SK-N-SH (cell line): Measurements from ENCODE around the gene LINGO4. TPM values are rescaled to one million over a fixed set of nuclear protein-coding genes. Genes with fewer than 3 reads are reported as not detected.

ENCODE experiments used
- CTCF ChIA-PET: fragments of 300-600, 350-600 bp; formaldehyde crosslinking; extraction: SDS; loops from one replicate; lab custom pipeline; 2021; lab: Yijun Ruan, JAX
- POLR2A ChIA-PET: fragments of 350-600 bp; sonication (Branson Sonifier 250); formaldehyde crosslinking; extraction: SDS; loops from one replicate; lab custom pipeline; 2020; ENCODE audit warnings: antibody characterized with exemption, inconsistent platforms; lab: Yijun Ruan, JAX
- DNase-seq: peaks from one replicate; pipeline ENCODE4 v3.0.0; 2012
- H2AFZ ChIP-seq: fragments of 200-600 bp; sonication (generic); 2 replicates; pipeline ENCODE4 v1.8.1; 2016; ENCODE audit warnings: antibody characterized with exemption, mild to moderate bottlenecking, low read depth
- H3F3A ChIP-seq: fragments of 200-600 bp; sonication (generic); replicated peaks from 2 replicates; pipeline ENCODE3; 2016; ENCODE audit warnings: antibody characterized with exemption, mild to moderate bottlenecking; ENCODE audit not compliant: insufficient read depth
- H3K27ac ChIP-seq, 2 experiments: fragments of 200-500 bp in 1 of 2; fragments of 200-600 bp in 1 of 2; sonication (Bioruptor generic) in 1 of 2; sonication (generic), shearing (Covaris generic) in 1 of 2; 2 replicates each; pipeline versions ENCODE4 v1.5.1 to v1.6.1; 2014 to 2016; ENCODE audit warnings: low read depth in 2 of 2, inconsistent platforms in 1 of 2, low read length in 1 of 2, mild to moderate bottlenecking in 1 of 2, mixed read lengths in 1 of 2
- H3K27me3 ChIP-seq: fragments of 200-600 bp; sonication (generic), shearing (Covaris generic); 2 replicates; pipeline ENCODE4 v1.6.1; 2016; ENCODE audit warnings: mixed run types; ENCODE audit not compliant: insufficient read depth
- H3K36me3 ChIP-seq, 2 experiments: fragments of 200-500 bp in 1 of 2; fragments of 200-600 bp in 1 of 2; sonication (Bioruptor generic) in 1 of 2; sonication (generic) in 1 of 2; replicated peaks in 1 of 2; 2 replicates each; pipeline versions ENCODE3 to v1.5.1; 2014 to 2016; ENCODE audit warnings: low read length in 1 of 2, mild to moderate bottlenecking in 1 of 2; ENCODE audit not compliant: insufficient read depth in 2 of 2, control insufficient read depth in 1 of 2
- H3K4me1 ChIP-seq, 2 experiments: fragments of 200-500 bp in 1 of 2; fragments of 200-600 bp in 1 of 2; sonication (Bioruptor generic) in 1 of 2; sonication (generic), shearing (Covaris generic) in 1 of 2; 2 replicates each; pipeline versions ENCODE4 v1.5.1 to v1.6.1; 2014 to 2016; ENCODE audit warnings: low read depth in 1 of 2, low read length in 1 of 2, mixed run types in 1 of 2; ENCODE audit not compliant: insufficient read depth in 2 of 2, control insufficient read depth in 1 of 2
- H3K4me2 ChIP-seq: fragments of 200-600 bp; sonication (generic), shearing (Covaris generic); 2 replicates; pipeline ENCODE4 v1.6.1; 2017; ENCODE audit warnings: mixed run types
- H3K4me3 ChIP-seq, 2 experiments: fragments of 200-500 bp in 1 of 2; fragments of 200-600 bp in 1 of 2; sonication (Bioruptor generic) in 1 of 2; sonication (generic), shearing (Covaris generic) in 1 of 2; 2 replicates each; pipeline versions ENCODE4 v1.5.1 to v1.8.1; 2014 to 2016; ENCODE audit warnings: low read depth in 2 of 2, inconsistent platforms in 1 of 2, low read length in 1 of 2, mild to moderate bottlenecking in 1 of 2, mixed read lengths in 1 of 2, moderate library complexity in 1 of 2
- H3K79me2 ChIP-seq: fragments of 200-600 bp; sonication (generic); 2 replicates; pipeline ENCODE4 v1.8.1; 2017; ENCODE audit warnings: mild to moderate bottlenecking; ENCODE audit not compliant: insufficient read depth
- H3K9ac ChIP-seq: fragments of 200-600 bp; sonication (generic); 2 replicates; pipeline ENCODE4 v1.6.1; 2017; ENCODE audit warnings: mixed run types
- H3K9me2 ChIP-seq: fragments of 200-600 bp; sonication (generic); 2 replicates; pipeline ENCODE4 v1.6.1; 2017; ENCODE audit warnings: mixed run types
- H3K9me3 ChIP-seq: fragments of 200-600 bp; sonication (generic); 2 replicates; pipeline ENCODE4 v1.6.1; 2017; ENCODE audit warnings: mixed run types, mild to moderate bottlenecking, moderate library complexity
- H4K20me1 ChIP-seq: fragments of 200-600 bp; sonication (generic); 2 replicates; pipeline ENCODE4 v1.6.1; 2017; ENCODE audit warnings: mild to moderate bottlenecking, mixed run types; ENCODE audit not compliant: insufficient read depth
- CHD2 ChIP-seq: fragments of 150-350 bp; IDR thresholded peaks from 2 replicates; pipeline ENCODE4 v1.6.1; 2018; ENCODE audit warnings: low read length; ENCODE audit not compliant: partially characterized antibody
- EP300 ChIP-seq, 2 experiments: IDR thresholded peaks; 2 replicates each; pipeline versions ENCODE4 v1.4.0 to v1.6.1; 2012; ENCODE audit warnings: borderline replicate concordance in 1 of 2, low read depth in 1 of 2, low read length in 1 of 2
- FOXJ3 ChIP-seq: sonication (generic); formaldehyde crosslinking; IDR thresholded peaks from 2 replicates; pipeline ENCODE4 v1.5.1; 2020; ENCODE audit warnings: mild to moderate bottlenecking, missing genetic modification reagents
- FOXM1 ChIP-seq: IDR thresholded peaks from 2 replicates; pipeline ENCODE4 v1.4.0; 2012; ENCODE audit warnings: low read depth, mild to moderate bottlenecking
- GABPA ChIP-seq: IDR thresholded peaks from 2 replicates; pipeline ENCODE4 v1.4.0; 2012; ENCODE audit warnings: low read depth, mild to moderate bottlenecking
- IRF3 ChIP-seq: fragments of 150-350 bp; IDR thresholded peaks from 2 replicates; pipeline ENCODE4 v1.6.1; 2016; ENCODE audit warnings: mild to moderate bottlenecking, low read depth, low read length
- MAX ChIP-seq: IDR thresholded peaks from 2 replicates; pipeline ENCODE4 v1.4.0; 2012; ENCODE audit warnings: low read depth
- NRF1 ChIP-seq: IDR thresholded peaks from 2 replicates; pipeline ENCODE4 v1.6.1; 2012; ENCODE audit warnings: low read depth, mild to moderate bottlenecking, low read length
- POLR2AphosphoS5 ChIP-seq: IDR thresholded peaks from 2 replicates; pipeline ENCODE4 v1.6.1; 2012; ENCODE audit warnings: low read depth, low read length
- RAD21 ChIP-seq: IDR thresholded peaks from 2 replicates; pipeline ENCODE4 v1.6.1; 2012; ENCODE audit warnings: mild to moderate bottlenecking, low read length
- RCOR1 ChIP-seq: fragments of 150-350 bp; IDR thresholded peaks from 2 replicates; pipeline ENCODE4 v1.6.1; 2017; ENCODE audit warnings: antibody characterized with exemption, low read length
- REST ChIP-seq: IDR thresholded peaks from 2 replicates; pipeline ENCODE4 v1.6.1; 2012; ENCODE audit warnings: mild to moderate bottlenecking, low read depth, low read length, moderate library complexity
- SIN3A ChIP-seq: IDR thresholded peaks from 2 replicates; pipeline ENCODE4 v1.6.1; 2012; ENCODE audit warnings: low read depth, mild to moderate bottlenecking, low read length, moderate library complexity, borderline replicate concordance
- SMC3 ChIP-seq: IDR thresholded peaks from 2 replicates; pipeline ENCODE4 v1.6.1; 2012; ENCODE audit warnings: low read depth, low read length, improper control_type of control experiment
- TAF1 ChIP-seq: IDR thresholded peaks from 2 replicates; pipeline ENCODE4 v1.6.1; 2012; ENCODE audit warnings: low read depth, mild to moderate bottlenecking, low read length, moderate library complexity, borderline replicate concordance
- TCF12 ChIP-seq: IDR thresholded peaks from 2 replicates; pipeline ENCODE4 v1.4.0; 2012
- ZBTB33 ChIP-seq: IDR thresholded peaks from 2 replicates; pipeline ENCODE4 v1.4.0; 2012; ENCODE audit warnings: low read depth, borderline replicate concordance
- WGBS: methylation state at CpG from one replicate; pipeline ENCODE4 v1.1.6; 2017; ENCODE audit warnings: low lambda C conversion rate; 5-methylcytosine and 5-hydroxymethylcytosine counted together
- polyA plus RNA-seq, 3 experiments: library from polyadenylated mRNA; depleted of rRNA; stranded (reverse); fragments of >200 nt; gene quantifications; 2 replicates each; pipeline ENCODE4 v1.2.3, GENCODE V29; 2012

The LINGO4 gene
- polyA plus RNA-seq, 1 of the 3 experiments (the other 2 are of a cell fraction): not detected

GRCh38 chr1:151825204-151825603 lies 20.0 kb upstream of the LINGO4 start:
- Histone ChIP-seq H3K79me2 (no peaks in the 10 kb centered on the region), H3K9ac (no peak overlapping the region), H3K36me3 (no peaks in the 10 kb centered on the region), H3K4me2 (no peak overlapping the region), H3K27ac (no peak overlapping the region), H3K27me3 (no peaks in the 10 kb centered on the region; the same call in 1 of the 2 replicates), H4K20me1 (no peaks in the 10 kb centered on the region), H3K4me1 (peaks cover 0 to 61% of the 10 kb centered on the region in 2 experiments; a peak in 2 of 4 replicates), H2AFZ (no peak overlapping the region), H3K4me3 (no peak overlapping the region), H3K9me2 (no peaks in the 10 kb centered on the region), H3F3A (no peaks in the 10 kb centered on the region), H3K9me3 (no peaks in the 10 kb centered on the region)
- ChIA-PET POLR2A (no interaction called here), CTCF (interaction anchor here (2.0 to 7.8 kb wide), 2 partner anchors 11 to 91 kb away, joined by 8 to 46 read pairs; no protein-coding TSS in a partner anchor)
- 69% methylated on average over 7 of the region's 9 CpGs for WGBS
- no peak for DNase-seq
- no peak for TF ChIP-seq TCF12
- TF ChIP-seq REST: no peak
- TF ChIP-seq ZBTB33: no peak
- no peak for TF ChIP-seq RAD21
- TF ChIP-seq RCOR1: no peak
- TF ChIP-seq IRF3: no peak
- no peak for TF ChIP-seq GABPA
- no peak for TF ChIP-seq MAX
- TF ChIP-seq FOXJ3: no peak
- TF ChIP-seq TAF1: no peak
- no peak for TF ChIP-seq EP300 (IDR thresholded peaks at IDR 0.05; ENCODE audit: borderline replicate concordance in 1 of 2, low read depth in 1 of 2, low read length in 1 of 2)
- TF ChIP-seq FOXM1: no peak
- no peak for TF ChIP-seq SMC3
- TF ChIP-seq NRF1: no peak
- no peak for TF ChIP-seq CHD2
- TF ChIP-seq SIN3A: no peak
- TF ChIP-seq POLR2AphosphoS5: no peak
